B cell (primary cell): Measurements from ENCODE around the gene ACTC1. TPM values are rescaled to one million over a fixed set of nuclear protein-coding genes. Genes with fewer than 3 reads are reported as not detected.

Source experiments
- ATAC-seq: fragments of 200-7000 bp; cut with Tn5 transposase; one replicate; pipeline ENCODE4 v1.10.0; 2021; ENCODE audit warnings: low read depth, mild to moderate bottlenecking, moderate number of reproducible peaks, moderate library complexity
- CTCF ChIA-PET: fragments of 350-600 bp; sonication (Branson Sonifier 250); formaldehyde crosslinking; loops from one replicate; lab custom pipeline; 2021; ENCODE audit warnings: antibody characterized with exemption, inconsistent platforms; lab: Charles Lee
- POLR2A ChIA-PET: fragments of 350-600 bp; sonication (Branson Sonifier 250); formaldehyde crosslinking; loops from one replicate; lab custom pipeline; 2021; ENCODE audit warnings: antibody characterized with exemption; lab: Charles Lee
- DNase-seq: peaks from one replicate; pipeline ENCODE4 v3.0.0; 2013
- H2AFZ ChIP-seq: 2 replicates; pipeline ENCODE4 v1.6.1; 2012; ENCODE audit warnings: mild to moderate bottlenecking, low read depth, low read length; ENCODE audit not compliant: insufficient read depth, poor library complexity, severe bottlenecking
- H3K27ac ChIP-seq, 2 donors: 1 replicate in 1 of 2; 2 replicates in 1 of 2; pipeline ENCODE4 v1.5.1; 2012 to 2013; ENCODE audit warnings: low read length in 2 of 2, mild to moderate bottlenecking in 2 of 2, moderate library complexity in 1 of 2
- H3K27me3 ChIP-seq, 4 experiments: fragments of 200-600 bp in 1 of 4; sonication (generic) in 1 of 4; replicated peaks in 1 of 4; 1 replicate in 2 of 4; 2 replicates in 2 of 4; pipeline versions ENCODE4 v1.6.1 to v1.7.0; 2013 to 2016; ENCODE audit warnings: low read length in 3 of 4, mild to moderate bottlenecking in 2 of 4, mixed read lengths in 1 of 4, moderate library complexity in 1 of 4; ENCODE audit not compliant: insufficient read depth in 4 of 4, control insufficient read depth in 3 of 4; ENCODE audit errors: control extremely low read depth in 1 of 4
- H3K36me3 ChIP-seq, 2 experiments: replicated peaks in 1 of 2; 1 replicate in 1 of 2; 2 replicates in 1 of 2; pipeline versions ENCODE4 v1.6.1 to v1.7.1; 2013; ENCODE audit warnings: low read length in 1 of 2; ENCODE audit not compliant: insufficient read depth in 2 of 2, control insufficient read depth in 1 of 2; ENCODE audit errors: control extremely low read depth in 1 of 2, extremely low read depth in 1 of 2
- H3K4me1 ChIP-seq, 2 donors: fragments of 200-600 bp in 1 of 2; sonication (generic) in 1 of 2; 1 replicate in 1 of 2; 2 replicates in 1 of 2; pipeline versions ENCODE4 v1.5.1 to v1.6.1; 2013 to 2017; ENCODE audit warnings: low read length in 2 of 2; ENCODE audit not compliant: control insufficient read depth in 2 of 2, insufficient read depth in 2 of 2
- H3K4me2 ChIP-seq: replicated peaks from 2 replicates; pipeline ENCODE3; 2012; ENCODE audit warnings: mild to moderate bottlenecking, low read depth, low read length; ENCODE audit not compliant: poor library complexity, severe bottlenecking
- H3K4me3 ChIP-seq, 5 experiments: fragments of 200-600 bp in 1 of 5; sonication (generic) in 1 of 5; 1 replicate in 3 of 5; 2 replicates in 2 of 5; pipeline versions ENCODE4 v1.5.1 to v1.7.0; 2011 to 2016; ENCODE audit warnings: low read length in 4 of 5, mild to moderate bottlenecking in 4 of 5, low read depth in 2 of 5, control low read depth in 1 of 5, moderate library complexity in 1 of 5; ENCODE audit not compliant: insufficient read depth in 1 of 5; ENCODE audit errors: control extremely low read depth in 1 of 5, extremely low read depth in 1 of 5
- H3K79me2 ChIP-seq: fragments of 200-600 bp; sonication (generic); one replicate; pipeline ENCODE4 v1.6.0; 2016; ENCODE audit warnings: low read length; ENCODE audit not compliant: control insufficient read depth, insufficient read depth
- H3K9ac ChIP-seq: fragments of 200-600 bp; sonication (generic); 2 replicates; pipeline ENCODE4 v1.6.1; 2017; ENCODE audit warnings: mild to moderate bottlenecking, low read length, moderate library complexity
- H3K9me3 ChIP-seq, 3 donors: one replicate each; pipeline versions ENCODE4 v1.6.1 to v1.7.1; 2013; ENCODE audit warnings: low read length in 2 of 3; ENCODE audit not compliant: control insufficient read depth in 2 of 3, insufficient read depth in 1 of 3; ENCODE audit errors: control extremely low read depth in 1 of 3
- H4K20me1 ChIP-seq: 2 replicates; pipeline ENCODE4 v1.6.0; 2012; ENCODE audit warnings: mild to moderate bottlenecking, low read length; ENCODE audit not compliant: insufficient read depth, control insufficient read depth, poor library complexity, severe bottlenecking
- H3K27ac Mint-ChIP-seq: one replicate; pipeline ENCODE4 v1.8.0; 2021; ENCODE audit warnings: mixed read lengths
- H3K27me3 Mint-ChIP-seq: one replicate; pipeline ENCODE4 v1.8.0; 2021; ENCODE audit warnings: mixed read lengths
- H3K4me1 Mint-ChIP-seq: one replicate; pipeline ENCODE4 v1.8.0; 2021; ENCODE audit warnings: mixed read lengths
- H3K4me3 Mint-ChIP-seq: one replicate; pipeline ENCODE4 v1.8.0; 2021; ENCODE audit warnings: mixed read lengths
- H3K9me3 Mint-ChIP-seq: one replicate; pipeline ENCODE4 v1.8.0; 2022; ENCODE audit warnings: mixed read lengths; ENCODE audit not compliant: insufficient read depth
- CTCF ChIP-seq: fragments of 200-600 bp; IDR thresholded peaks from one replicate; pipeline ENCODE4 v1.8.0; 2022; ENCODE audit warnings: antibody characterized with exemption, mild to moderate bottlenecking
- EZH2 ChIP-seq: IDR thresholded peaks from 2 replicates; pipeline ENCODE4 v1.6.1; 2012; ENCODE audit warnings: borderline replicate concordance, low read depth, mild to moderate bottlenecking, moderate library complexity, low read length; ENCODE audit not compliant: insufficient read depth, poor library complexity, severe bottlenecking
- WGBS: methylation state at CpG from one replicate; pipeline ENCODE4 v1.1.5; 2013; ENCODE audit warnings: missing lambda C conversion rate; ENCODE audit not compliant: insufficient coverage; 5-methylcytosine and 5-hydroxymethylcytosine counted together
- intact Hi-C: fragments of 100-400 bp; cut with micrococcal nuclease; formaldehyde crosslinking; loops from one replicate; pipeline ENCODE4 v1.10.0; 2022
- polyA plus RNA-seq: library from polyadenylated mRNA; depleted of rRNA; stranded (reverse); fragments of >200 nt; gene quantifications from 2 replicates; pipeline ENCODE4 v1.2.3, GENCODE V29; 2012
- total RNA-seq, 2 donors: library from RNA; stranded (reverse); fragments of 120-200 nt in 1 of 2; gene quantifications; 1 replicate in 1 of 2; 2 replicates in 1 of 2; pipeline versions ENCODE4 v1.2.3 to v1.2.4, GENCODE V29; 2013 to 2022

Gene ACTC1
- total and polyA plus RNA-seq, 2 donors (not counting 1 experiment from before 2014, with no cell fraction given): not detected

- Mint-ChIP-seq H3K4me1 (no peaks in the 10 kb centered on the region), H3K27ac (no peak overlapping the region), H3K4me3 (no peak overlapping the region), H3K9me3 (no peaks in the 10 kb centered on the region), H3K27me3 (peaks cover 62% of the 10 kb centered on the region)
- no peak overlapping the region for H2AFZ ChIP-seq
- intact Hi-C loops: loop anchor here (10.0 kb wide), 1 partner anchor 60 kb away; no protein-coding TSS in a partner anchor
- ChIA-PET CTCF (no interaction called here), POLR2A (no interaction called here)
- H3K79me2 ChIP-seq: no peaks in the 10 kb centered on the region
- no peak for ATAC-seq
- WGBS: 40% methylated on average over 26 of the region's 33 CpGs
- no peak overlapping the region for H3K4me3 ChIP-seq
- peaks cover 0 to 1% (median 0%) of the 10 kb centered on the region in 3 donors for H3K9me3 ChIP-seq
- no peak for DNase-seq
- H3K4me1 ChIP-seq: no peaks in the 10 kb centered on the region
- H3K9ac ChIP-seq: no peak overlapping the region
- H3K27ac ChIP-seq: no peak overlapping the region
- H3K4me2 ChIP-seq: no peak overlapping the region
- no peaks in the 10 kb centered on the region for H3K36me3 ChIP-seq
- no peak for TF ChIP-seq EZH2
- TF ChIP-seq CTCF: no peak
- H4K20me1 ChIP-seq: no peaks in the 10 kb centered on the region
- H3K27me3 ChIP-seq: peaks cover 0 to 30% (median 8%) of the 10 kb centered on the region in 4 experiments
These were observed 651 bp downstream of the ACTC1 start for GRCh38 chr15:34794590-34795206.

- intact Hi-C loops: loop anchor here (10.0 kb wide), 1 partner anchor 61 kb away; no protein-coding TSS in a partner anchor
- TF ChIP-seq EZH2: no peak
- Histone ChIP-seq H3K9ac (no peak overlapping the region), H3K4me2 (no peak overlapping the region), H2AFZ (no peak overlapping the region), H3K27ac (no peak overlapping the region), H3K36me3 (no peaks in the 10 kb centered on the region), H4K20me1 (no peaks in the 10 kb centered on the region), H3K27me3 (peaks cover 0 to 29% (median 9%) of the 10 kb centered on the region in 4 experiments), H3K4me1 (no peaks in the 10 kb centered on the region), H3K4me3 (no peak overlapping the region), H3K79me2 (no peaks in the 10 kb centered on the region), H3K9me3 (peaks cover 0 to 1% (median 0%) of the 10 kb centered on the region in 3 donors)
- ATAC-seq (no peak), DNase-seq (no peak)
- Mint-ChIP-seq H3K9me3 (no peaks in the 10 kb centered on the region), H3K4me1 (no peaks in the 10 kb centered on the region), H3K27ac (no peak overlapping the region), H3K4me3 (no peak overlapping the region), H3K27me3 (peaks cover 65% of the 10 kb centered on the region)
- POLR2A ChIA-PET: no interaction called here
- WGBS: 25% methylated on average over 2 of the region's 2 CpGs
- CTCF ChIA-PET: no interaction called here
These were observed 1.4 kb downstream of the ACTC1 start for GRCh38 chr15:34793901-34794300.
